Measurements from ENCODE around the gene C15orf39.

The C15orf39 gene

DNA sequence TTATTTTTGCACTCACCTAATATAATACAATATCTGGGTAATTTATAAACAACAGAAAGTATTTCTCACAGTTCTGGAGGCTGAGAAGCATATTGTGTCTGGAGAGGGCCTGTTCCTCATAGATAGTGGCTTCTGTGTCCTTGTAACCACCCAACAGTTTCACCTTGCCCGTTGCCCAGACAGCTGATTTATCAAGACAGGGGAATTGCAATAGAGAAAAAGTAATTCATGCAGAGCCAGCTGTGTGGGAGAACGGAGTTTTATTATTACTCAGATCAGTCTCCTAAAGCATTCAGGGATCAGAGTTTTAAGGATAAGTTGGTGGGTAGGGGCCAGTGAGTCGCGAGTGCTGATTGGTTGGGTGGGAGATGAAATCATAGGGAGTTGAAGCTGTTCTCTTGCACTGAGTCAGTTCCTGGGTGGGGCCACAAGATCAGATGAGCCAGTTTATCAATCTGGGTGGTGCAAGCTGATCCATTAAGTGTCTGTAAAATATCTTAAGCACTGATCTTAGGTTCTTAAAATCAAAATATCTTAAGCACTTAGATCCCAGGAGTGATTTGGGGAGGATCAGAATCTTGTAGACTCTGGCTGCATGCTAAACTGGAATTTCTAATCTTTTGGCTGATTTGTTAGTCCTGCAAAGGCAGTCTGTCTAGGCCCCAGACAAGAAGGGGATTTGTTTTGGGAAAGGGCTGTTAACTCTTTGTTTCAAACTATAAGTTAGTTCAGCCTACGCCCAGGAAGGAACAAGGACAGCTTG is 33.9 kb upstream of the C15orf39 start:
- TF ChIP-seq POLR2A (IDR thresholded peaks at IDR 0.05; ENCODE audit: low read depth, low read length), result no peak
- DNase-seq (ENCODE audit: insufficient read length, low spot score), result no peak
- FAIRE-seq, result no peak

GRCh38 chr15:75168374-75168773 is 33.3 kb upstream of the C15orf39 start:
- no peak for TF ChIP-seq POLR2A (IDR thresholded peaks at IDR 0.05; ENCODE audit: low read depth, low read length)
- no peak for DNase-seq (ENCODE audit: insufficient read length, low spot score)

DNA sequence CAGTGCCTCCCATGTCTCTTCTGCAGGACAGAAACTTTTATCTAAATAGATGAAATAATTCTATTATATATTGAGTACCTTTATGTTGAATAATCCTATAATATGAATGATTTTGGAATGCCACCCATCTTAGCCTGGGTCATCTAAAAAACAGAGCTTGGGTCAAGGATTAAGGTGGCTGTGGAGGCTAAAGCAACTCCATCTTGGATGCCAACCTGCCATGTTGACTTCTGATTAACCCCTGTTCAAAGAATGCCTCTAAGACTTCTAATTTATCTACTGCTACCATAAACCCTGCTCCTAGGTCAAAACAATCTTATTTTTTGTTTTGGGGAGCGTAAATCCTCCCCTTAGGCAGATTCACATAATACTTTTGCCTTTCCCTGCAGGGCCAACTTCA is 31.5 kb upstream of the C15orf39 start:
- no peak for TF ChIP-seq POLR2A (IDR thresholded peaks at IDR 0.05; ENCODE audit: low read depth, low read length)
- FAIRE-seq (no peak), DNase-seq (ENCODE audit: insufficient read length, low spot score) (no peak)

More at GRCh38 chr15:75168374-75168773, 33.3 kb upstream of the C15orf39 start:
- no peak for FAIRE-seq

GRCh38 chr15:75170711-75171341 is 30.9 kb upstream of the C15orf39 start:
- no peak for FAIRE-seq
- DNase-seq (ENCODE audit: insufficient read length, low spot score), result no peak
- no peak for TF ChIP-seq POLR2A (IDR thresholded peaks at IDR 0.05; ENCODE audit: low read depth, low read length)

GRCh38 chr15:75171408-75171807 is 30.3 kb upstream of the C15orf39 start:
- DNase-seq (ENCODE audit: insufficient read length, low spot score) (peak; percentile 44), FAIRE-seq (no peak)
- no peak for TF ChIP-seq POLR2A (IDR thresholded peaks at IDR 0.05; ENCODE audit: low read depth, low read length)

GRCh38 chr15:75172284-75172820 is 29.3 kb upstream of the C15orf39 start:
- TF ChIP-seq POLR2A (IDR thresholded peaks at IDR 0.05; ENCODE audit: low read depth, low read length), result no peak
- DNase-seq (ENCODE audit: insufficient read length, low spot score), result no peak
- no peak for FAIRE-seq

- TF ChIP-seq POLR2A (IDR thresholded peaks at IDR 0.05; ENCODE audit: low read depth, low read length), result no peak
- FAIRE-seq, result no peak
- DNase-seq (ENCODE audit: insufficient read length, low spot score), result no peak
Observed at GRCh38 chr15:75174102-75174501, 27.6 kb upstream of the C15orf39 start.

DNA sequence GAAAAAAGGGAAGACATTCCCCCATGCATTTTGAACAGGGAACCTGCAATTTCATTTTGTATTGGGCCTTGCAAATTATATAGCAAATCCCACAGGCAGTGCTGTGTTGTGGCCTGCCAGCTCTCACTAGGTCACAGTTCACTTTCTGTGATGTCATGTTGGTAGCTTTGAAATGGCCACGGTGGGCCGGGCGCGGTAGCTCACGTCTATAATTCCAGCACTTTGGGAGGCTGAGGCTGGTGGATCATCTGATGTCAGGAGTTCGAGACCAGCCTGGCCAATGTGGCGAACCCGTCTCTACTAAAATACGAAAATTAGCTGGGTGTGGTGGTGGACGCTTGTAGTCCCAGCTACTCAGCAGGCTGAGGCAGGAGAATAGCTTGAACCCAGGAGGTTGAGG is 27.0 kb upstream of the C15orf39 start:
- no peak for TF ChIP-seq POLR2A (IDR thresholded peaks at IDR 0.05; ENCODE audit: low read depth, low read length)
- no peak for DNase-seq (ENCODE audit: insufficient read length, low spot score)
- no peak for FAIRE-seq

- no peak for FAIRE-seq
- TF ChIP-seq POLR2A (IDR thresholded peaks at IDR 0.05; ENCODE audit: low read depth, low read length), result no peak
- no peak for DNase-seq (ENCODE audit: insufficient read length, low spot score)
Observed at GRCh38 chr15:75176396-75176761, 25.3 kb upstream of the C15orf39 start.

DNA sequence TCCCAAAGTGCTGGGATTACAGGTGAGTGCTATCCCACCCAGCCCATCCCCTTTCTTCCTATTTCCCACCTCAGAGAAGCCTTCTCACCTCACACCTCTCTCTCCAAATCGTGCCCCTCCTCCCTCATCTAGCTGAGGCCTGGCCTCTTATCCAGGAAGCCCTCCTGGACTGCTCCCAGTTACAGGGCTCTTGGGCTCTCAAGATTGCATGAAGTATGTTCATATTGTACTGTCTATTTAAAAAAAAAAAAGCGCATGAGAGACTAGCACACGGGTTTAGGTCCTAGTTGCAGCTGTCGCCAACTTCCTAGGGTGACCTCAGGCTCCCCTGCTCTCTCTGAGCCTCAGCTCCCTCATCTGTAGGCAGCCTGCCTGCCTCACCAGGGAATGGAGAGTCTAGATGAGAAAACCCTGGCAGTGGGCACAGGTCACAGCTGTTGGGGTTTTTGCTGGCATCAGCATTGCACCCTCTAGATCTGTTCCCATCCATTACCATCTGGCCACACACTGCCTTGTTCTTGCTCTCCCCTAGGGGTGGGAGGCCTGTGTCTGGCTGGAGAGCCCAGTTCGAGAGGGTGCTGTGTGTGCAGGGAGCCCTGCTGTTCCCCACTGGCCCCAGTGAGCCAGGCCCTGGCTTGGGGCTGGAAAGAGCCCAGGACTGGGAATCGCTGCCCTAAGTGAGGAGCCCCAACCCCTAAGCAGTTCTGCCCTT is 24.2 kb upstream of the C15orf39 start:
- TF ChIP-seq POLR2A (IDR thresholded peaks at IDR 0.05; ENCODE audit: low read depth, low read length), result no peak
- DNase-seq (ENCODE audit: insufficient read length, low spot score) (no peak), FAIRE-seq (no peak)

DNA sequence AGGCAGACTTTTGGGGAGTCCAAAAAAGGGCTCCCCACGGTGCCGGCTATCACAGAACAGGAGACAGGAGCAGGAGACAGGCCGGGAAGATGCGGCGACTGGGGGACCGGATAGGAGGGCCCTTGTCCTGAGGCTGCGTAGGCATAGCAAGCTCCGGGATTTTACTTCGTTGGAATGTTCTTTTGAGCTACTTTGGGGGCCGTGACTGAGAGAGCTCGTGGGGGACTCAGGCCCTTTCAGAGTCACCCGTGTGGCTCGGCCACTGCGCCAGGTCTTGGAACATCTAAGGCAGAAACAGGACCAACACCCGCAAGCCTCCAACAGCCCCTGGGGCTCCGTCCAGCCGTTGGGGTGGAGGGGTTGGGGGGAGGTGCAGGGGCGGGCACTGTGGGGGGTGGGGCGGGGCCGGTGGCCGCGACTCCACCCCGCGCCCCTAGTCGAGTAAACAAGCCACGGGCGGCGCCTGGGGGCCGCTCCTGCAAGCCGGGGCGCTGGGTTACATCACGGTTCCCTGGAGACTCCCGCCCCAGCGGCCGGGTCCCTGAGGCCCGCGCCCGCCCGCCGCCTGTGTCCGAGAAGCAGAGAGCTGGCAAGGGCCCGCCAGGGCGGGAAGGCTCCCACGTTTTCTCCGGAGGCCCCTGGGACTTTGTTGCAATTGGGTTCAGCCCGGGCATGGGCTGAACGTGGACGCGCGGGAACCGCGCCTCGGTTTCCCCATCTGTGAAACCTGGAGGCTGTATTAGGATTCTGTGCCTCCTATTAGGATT is 23.3 kb upstream of the C15orf39 start:
- TF ChIP-seq POLR2A (IDR thresholded peaks at IDR 0.05; ENCODE audit: low read depth, low read length), result no peak
- FAIRE-seq (no peak), DNase-seq (ENCODE audit: insufficient read length, low spot score) (no peak)

GRCh38 chr15:75178938-75179745 is 22.5 kb upstream of the C15orf39 start:
- no peak for TF ChIP-seq POLR2A (IDR thresholded peaks at IDR 0.05; ENCODE audit: low read depth, low read length)
- FAIRE-seq, result no peak

DNA sequence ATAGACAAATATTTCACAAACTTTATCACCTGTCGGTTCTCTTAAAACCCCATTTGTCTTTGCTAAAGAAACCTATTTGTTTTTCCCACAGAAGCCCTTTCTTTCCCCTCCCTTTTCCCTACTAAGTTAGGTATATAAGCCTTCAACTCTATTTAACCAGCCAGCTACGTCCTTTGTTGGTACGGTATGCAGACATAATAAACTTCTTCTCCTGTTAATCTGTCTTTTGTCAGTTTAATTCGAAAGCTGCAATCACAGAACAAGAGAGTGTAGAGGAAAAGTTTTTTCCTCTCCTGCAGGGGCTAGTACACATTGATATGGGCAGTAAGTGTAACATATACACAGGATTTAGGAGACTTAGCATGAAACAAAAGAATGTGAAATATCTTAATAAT is 21.9 kb upstream of the C15orf39 start:
- no peak for FAIRE-seq
- no peak for DNase-seq (ENCODE audit: insufficient read length, low spot score)
- TF ChIP-seq POLR2A (IDR thresholded peaks at IDR 0.05; ENCODE audit: low read depth, low read length), result no peak

More at GRCh38 chr15:75178938-75179745, 22.5 kb upstream of the C15orf39 start:
- DNase-seq (ENCODE audit: insufficient read length, low spot score), result no peak
